DOHH2 (cell line): Measurements from ENCODE around the gene CARMIL1.

ENCODE experiments used
- CTCF ChIP-seq: fragments of 200-600 bp; sonication (generic); IDR thresholded peaks from one replicate; pipeline ENCODE4 v1.5.1; 2014; ENCODE audit warnings: antibody characterized with exemption, mild to moderate bottlenecking, low read depth, low read length; ENCODE audit not compliant: poor library complexity, severe bottlenecking
- EZH2phosphoT487 ChIP-seq: fragments of 200-600 bp; sonication (generic); IDR thresholded peaks from 2 replicates; pipeline ENCODE4 v1.6.1; 2017; ENCODE audit warnings: borderline replicate concordance, mild to moderate bottlenecking, antibody characterized with exemption, low read length, moderate library complexity, mixed read lengths

GRCh38 chr6:25277857-25278256, 1.3 kb upstream of the CARMIL1 start:
- TF ChIP-seq CTCF (no peak), EZH2phosphoT487 (no peak)
